PC-9 (cell line): ENCODE data around the gene PGC. TPM values are rescaled to one million over a fixed set of nuclear protein-coding genes. Genes with fewer than 3 reads are reported as not detected.

ENCODE experiments used
- BruUV-seq: library from RNA; stranded (reverse); fragments of 400-500 nt; replicated peaks from 2 replicates; lab custom pipeline; 2021; lab: Mats Ljungman, UMichigan
- CTCF ChIA-PET: fragments of 300-600 bp; sonication (Branson Sonifier 250); formaldehyde crosslinking; loops from one replicate; lab custom pipeline; 2022; ENCODE audit warnings: antibody characterized with exemption; lab: Charles Lee
- POLR2A ChIA-PET: fragments of 300-600 bp; sonication (Branson Sonifier 250); formaldehyde crosslinking; loops from one replicate; lab custom pipeline; 2022; ENCODE audit warnings: antibody characterized with exemption; ENCODE audit not compliant: unreplicated experiment; lab: Charles Lee
- DNase-seq, 2 experiments: peaks; one replicate each; pipeline versions ENCODE4 v3.0.0 to v3.0.0-alpha.2; 2015 to 2022; ENCODE audit warnings: mixed read lengths in 1 of 2
- H2AFZ ChIP-seq: fragments of 200-600 bp; sonication (generic); 2 replicates; pipeline ENCODE4 v1.8.1; 2017; ENCODE audit warnings: antibody characterized with exemption
- H3F3A ChIP-seq: fragments of 200-600 bp; sonication (generic); 2 replicates; pipeline ENCODE4 v1.8.1; 2017; ENCODE audit warnings: antibody characterized with exemption, mild to moderate bottlenecking, low read depth; ENCODE audit not compliant: insufficient read depth
- H3K27ac ChIP-seq: fragments of 200-600 bp; sonication (generic); 2 replicates; pipeline ENCODE4 v1.6.1; 2016; ENCODE audit warnings: mixed run types
- H3K27me3 ChIP-seq: fragments of 200-600 bp; sonication (generic); 2 replicates; pipeline ENCODE4 v1.6.1; 2016; ENCODE audit warnings: low read depth, mixed run types; ENCODE audit not compliant: insufficient read depth
- H3K36me3 ChIP-seq: fragments of 200-600 bp; sonication (generic); 2 replicates; pipeline ENCODE4 v1.6.1; 2016; ENCODE audit warnings: low read depth, mixed run types
- H3K4me1 ChIP-seq: fragments of 200-600 bp; sonication (generic); replicated peaks from 2 replicates; pipeline ENCODE4 v1.6.1; 2016; ENCODE audit warnings: mixed run types; ENCODE audit not compliant: insufficient read depth
- H3K4me2 ChIP-seq: fragments of 200-600 bp; sonication (generic); 2 replicates; pipeline ENCODE4 v1.6.1; 2017; ENCODE audit warnings: mixed run types
- H3K4me3 ChIP-seq: fragments of 200-600 bp; sonication (generic); 2 replicates; pipeline ENCODE4 v1.6.1; 2016; ENCODE audit warnings: mixed run types
- H3K79me2 ChIP-seq: fragments of 200-600 bp; sonication (generic); 2 replicates; pipeline ENCODE4 v1.6.1; 2017; ENCODE audit warnings: low read depth, mixed run types
- H3K9me2 ChIP-seq: fragments of 200-600 bp; sonication (generic); 2 replicates; pipeline ENCODE4 v1.8.1; 2017; ENCODE audit warnings: mild to moderate bottlenecking; ENCODE audit not compliant: insufficient read depth
- H3K9me3 ChIP-seq: fragments of 200-600 bp; sonication (generic); 2 replicates; pipeline ENCODE4 v1.8.1; 2016; ENCODE audit warnings: low read depth; ENCODE audit not compliant: insufficient read depth
- H4K20me1 ChIP-seq: fragments of 200-600 bp; sonication (generic); 2 replicates; pipeline ENCODE4 v1.8.1; 2017; ENCODE audit not compliant: insufficient read depth
- EZH2 ChIP-seq: fragments of 200-600 bp; sonication (generic); IDR thresholded peaks from 2 replicates; pipeline ENCODE4 v1.8.0; 2017; ENCODE audit warnings: antibody characterized with exemption, low read depth
- intact Hi-C: fragments of 100-400 bp; cut with micrococcal nuclease; formaldehyde crosslinking; loops from one replicate; pipeline ENCODE4 v1.10.0; 2022; ENCODE audit not compliant: unreplicated experiment
- total RNA-seq: library from RNA; stranded (reverse); gene quantifications from 2 replicates; pipeline ENCODE4 v1.2.3, GENCODE V29; 2021
- TF ChIP-seq, protein P1 (sequence below): fragments of 200-600 bp; sonication (generic); conservative IDR thresholded peaks from 2 replicates; pipeline ENCODE4 v1.6.1; 2017; ENCODE audit warnings: mixed run types, antibody characterized with exemption, mild to moderate bottlenecking, moderate library complexity

Gene PGC
- total RNA-seq, 1 experiment from 2014 or later, result not detected

DNA sequence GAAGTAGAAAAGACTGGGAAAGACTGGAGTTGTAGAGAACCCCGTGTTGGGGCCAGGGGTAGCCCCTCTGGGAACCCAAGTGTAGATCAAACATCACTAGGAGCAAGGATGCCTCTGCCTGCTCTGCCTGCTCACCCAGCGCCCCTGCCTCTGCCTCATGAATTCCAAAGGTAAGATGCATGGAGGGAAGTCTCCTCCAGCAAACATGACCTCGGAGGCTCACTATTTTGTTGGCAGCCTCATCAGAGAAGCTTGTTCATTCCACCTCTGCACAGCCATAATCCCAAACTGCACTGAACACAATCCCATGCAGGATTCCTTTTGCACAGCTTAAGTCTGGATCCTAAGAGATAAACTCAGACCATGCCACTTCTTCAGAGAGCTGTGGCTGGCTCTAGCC, 27.6 kb upstream of the PGC start:
- Histone ChIP-seq H3F3A (0 out of 2 replicates have a peak, but pooled peaks cover 3% of the 10 kb centered on the region), H3K79me2 (no peaks in the 10 kb centered on the region), H3K27ac (no peak overlapping the region), H4K20me1 (no peaks in the 10 kb centered on the region), H3K9me2 (no peaks in the 10 kb centered on the region), H3K9me3 (no peaks in the 10 kb centered on the region), H3K27me3 (no peaks in the 10 kb centered on the region), H2AFZ (no peak overlapping the region), H3K4me1 (peaks cover 7% of the 10 kb centered on the region; the same call in 1 of the 2 replicates), H3K4me3 (no peak overlapping the region), H3K36me3 (no peaks in the 10 kb centered on the region), H3K4me2 (no peak overlapping the region)
- no TSS peak for BruUV-seq
- ChIA-PET POLR2A (interaction anchor here (0.5 to 0.7 kb wide), 2 partner anchors 9 to 14 kb away, joined by 3 read pairs; no protein-coding TSS in a partner anchor), CTCF (interaction anchor here (0.9 kb wide), 1 partner anchor 38 kb away, joined by 21 read pairs; no protein-coding TSS in a partner anchor)
- no peak for TF ChIP-seq EZH2
- TF ChIP-seq, protein P1, sequence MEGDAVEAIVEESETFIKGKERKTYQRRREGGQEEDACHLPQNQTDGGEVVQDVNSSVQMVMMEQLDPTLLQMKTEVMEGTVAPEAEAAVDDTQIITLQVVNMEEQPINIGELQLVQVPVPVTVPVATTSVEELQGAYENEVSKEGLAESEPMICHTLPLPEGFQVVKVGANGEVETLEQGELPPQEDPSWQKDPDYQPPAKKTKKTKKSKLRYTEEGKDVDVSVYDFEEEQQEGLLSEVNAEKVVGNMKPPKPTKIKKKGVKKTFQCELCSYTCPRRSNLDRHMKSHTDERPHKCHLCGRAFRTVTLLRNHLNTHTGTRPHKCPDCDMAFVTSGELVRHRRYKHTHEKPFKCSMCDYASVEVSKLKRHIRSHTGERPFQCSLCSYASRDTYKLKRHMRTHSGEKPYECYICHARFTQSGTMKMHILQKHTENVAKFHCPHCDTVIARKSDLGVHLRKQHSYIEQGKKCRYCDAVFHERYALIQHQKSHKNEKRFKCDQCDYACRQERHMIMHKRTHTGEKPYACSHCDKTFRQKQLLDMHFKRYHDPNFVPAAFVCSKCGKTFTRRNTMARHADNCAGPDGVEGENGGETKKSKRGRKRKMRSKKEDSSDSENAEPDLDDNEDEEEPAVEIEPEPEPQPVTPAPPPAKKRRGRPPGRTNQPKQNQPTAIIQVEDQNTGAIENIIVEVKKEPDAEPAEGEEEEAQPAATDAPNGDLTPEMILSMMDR, result no peak
- intact Hi-C loops, result no loop called here
- DNase-seq, result no peak

GRCh38 chr6:41771058-41771983, 24.1 kb upstream of the PGC start:
- H4K20me1 ChIP-seq, result no peaks in the 10 kb centered on the region
- H3K9me2 ChIP-seq, result no peaks in the 10 kb centered on the region
- ChIA-PET CTCF (interaction anchor here (0.6 kb wide), 1 partner anchor 291 kb away, joined by 8 read pairs; no protein-coding TSS in a partner anchor), POLR2A (no interaction called here)
- no peak overlapping the region for H3K4me3 ChIP-seq
- no peaks in the 10 kb centered on the region for H3K27me3 ChIP-seq
- no peaks in the 10 kb centered on the region for H3K36me3 ChIP-seq
- peaks cover 9% of the 10 kb centered on the region; the same call in 1 of the 2 replicates for H3F3A ChIP-seq
- no peak for TF ChIP-seq EZH2
- TF ChIP-seq, protein P1, result no peak
- no peak overlapping the region for H3K27ac ChIP-seq
- H3K4me1 ChIP-seq, result peaks cover 19% of the 10 kb centered on the region
- H2AFZ ChIP-seq, result no peak overlapping the region
- BruUV-seq, result no TSS peak
- intact Hi-C loops, result no loop called here
- no peaks in the 10 kb centered on the region for H3K79me2 ChIP-seq
- H3K9me3 ChIP-seq, result no peaks in the 10 kb centered on the region
- H3K4me2 ChIP-seq, result no peak overlapping the region
- DNase-seq, result no peak

DNA sequence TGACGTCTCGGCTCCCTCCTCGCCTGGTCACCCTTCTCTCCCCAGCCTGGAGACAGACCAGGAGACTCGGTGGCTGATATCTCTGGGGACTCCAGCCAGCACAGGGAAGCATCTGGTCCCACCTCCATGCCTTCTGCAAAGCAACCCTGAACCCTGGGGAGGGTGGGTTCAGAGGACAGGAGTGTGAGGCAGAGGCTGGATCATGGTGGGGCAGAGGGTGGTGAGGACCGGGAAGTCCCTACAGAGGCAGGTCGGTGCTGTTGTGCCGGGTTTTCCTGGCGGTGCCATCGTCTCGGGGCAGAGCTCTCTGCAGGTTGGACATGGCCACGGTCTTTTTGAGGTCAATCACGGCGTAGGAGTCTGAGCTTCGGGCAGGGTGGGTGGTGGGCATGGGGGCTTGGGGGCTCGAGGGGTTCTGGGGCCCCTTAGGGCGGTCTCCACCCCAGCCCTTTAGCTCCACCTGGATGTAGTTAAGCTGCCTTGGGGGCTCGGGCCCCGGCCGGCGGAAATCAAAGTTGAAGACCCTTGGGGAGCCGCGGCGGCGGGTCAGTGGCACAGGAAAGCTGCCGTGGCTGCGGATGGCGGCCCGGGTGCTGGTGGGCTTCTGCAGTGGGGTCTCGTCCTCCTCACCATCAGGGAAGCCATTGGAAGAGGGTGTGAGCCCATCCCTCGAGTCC, 23.3 kb upstream of the PGC start:
- Histone ChIP-seq H3K36me3 (no peaks in the 10 kb centered on the region), H3K4me3 (no peak overlapping the region), H3K9me2 (no peaks in the 10 kb centered on the region), H3K9me3 (no peaks in the 10 kb centered on the region), H2AFZ (no peak overlapping the region), H4K20me1 (no peaks in the 10 kb centered on the region), H3K4me2 (no peak overlapping the region), H3K79me2 (no peaks in the 10 kb centered on the region), H3K27ac (no peak overlapping the region), H3K27me3 (no peaks in the 10 kb centered on the region), H3F3A (peaks cover 13% of the 10 kb centered on the region; the same call in 1 of the 2 replicates), H3K4me1 (peaks cover 27% of the 10 kb centered on the region)
- POLR2A ChIA-PET, result interaction anchor here (0.7 kb wide), 1 partner anchor 196 kb away, joined by 3 read pairs; no protein-coding TSS in a partner anchor
- TF ChIP-seq, protein P1, result no peak
- TF ChIP-seq EZH2, result no peak
- CTCF ChIA-PET, result interaction anchor here (0.6 kb wide), 1 partner anchor 292 kb away, joined by 8 read pairs; no protein-coding TSS in a partner anchor
- no peak for DNase-seq
- BruUV-seq, result no TSS peak
- intact Hi-C loops, result no loop called here
